Measurements from ENCODE around the gene FHL2. TPM values are rescaled to one million over a fixed set of nuclear protein-coding genes. Genes with fewer than 3 reads are reported as not detected.

The FHL2 gene
- total and polyA plus RNA-seq, 9 of the 15 experiments (the other 6 are each of a cell fraction or from before 2014, with no cell fraction given), result 7.5 to 33.1 (median 23.9) TPM

- TF ChIP-seq SRSF9 (IDR thresholded peaks at IDR 0.05; ENCODE audit: borderline replicate concordance, low read depth, low read length) (no peak), ZNF133 (CRISPR knock-in tag; IDR thresholded peaks at IDR 0.05) (no peak), BRD9 (IDR thresholded peaks at IDR 0.05; ENCODE audit: low read depth, partially characterized antibody) (no peak), SREBF1 (IDR thresholded peaks at IDR 0.05; ENCODE audit: borderline replicate concordance, low read depth, low read length) (no peak), RBM17 (IDR thresholded peaks at IDR 0.05; ENCODE audit: borderline replicate concordance, low read depth, low read length) (no peak), NCOA6 (IDR thresholded peaks at IDR 0.05) (peak; percentile 74), ADNP (tag; IDR thresholded peaks at IDR 0.05) (no peak), ZNF124 (CRISPR knock-in tag; IDR thresholded peaks at IDR 0.05) (0 out of 2 replicates have a peak, but pooled peaks have one; percentile 17), HIVEP1 (CRISPR knock-in tag; IDR thresholded peaks at IDR 0.05) (no peak), CXXC5 (CRISPR knock-in tag; IDR thresholded peaks at IDR 0.05) (peak; percentile 89), RFX1 (IDR thresholded peaks at IDR 0.05) (no peak), ZNF717 (CRISPR knock-in tag; IDR thresholded peaks at IDR 0.05) (no peak), NFXL1 (CRISPR knock-in tag; IDR thresholded peaks at IDR 0.05) (no peak), CUX1 (CRISPR knock-in tag; IDR thresholded peaks at IDR 0.05) (no peak), POLR2G (IDR thresholded peaks at IDR 0.05; ENCODE audit: low read depth, low read length) (peak; percentile 99), SREBF2 (CRISPR knock-in tag; IDR thresholded peaks at IDR 0.05) (no peak), BRF2 (IDR thresholded peaks at IDR 0.05; ENCODE audit: borderline replicate concordance, insufficient read depth, insufficient read length) (no peak), TEAD2 (tag; IDR thresholded peaks at IDR 0.05) (no peak), POLR3G (IDR thresholded peaks at IDR 0.05; ENCODE audit: extremely low read depth, insufficient read length, insufficient replicate concordance) (no peak), GABPB1 (CRISPR knock-in tag; IDR thresholded peaks at IDR 0.05) (no peak; the same call in 1 of the 2 replicates), MAFG (tag; conservative IDR thresholded peaks at IDR 0.05) (no peak), CBX3 (IDR thresholded peaks at IDR 0.05; ENCODE audit: borderline replicate concordance in 1 of 2, low read length in 2 of 2) (no peak)
These were observed at the start of gene FHL2 (continued) for GRCh38 chr2:105398336-105399206.
